GM21723 (cell line): ENCODE results near the gene NRXN2.

ENCODE experiments used
- ATAC-seq: cut with Tn5 transposase; IDR thresholded peaks from one replicate; pipeline ENCODE4 v1.9.1; 2021; ENCODE audit warnings: mild to moderate bottlenecking, moderate library complexity; ENCODE audit not compliant: unreplicated experiment

Gene NRXN2

GRCh38 chr11:64722141-64723065, 594 bp downstream of the NRXN2 start:
- no peak for ATAC-seq

GRCh38 chr11:64721359-64721699, 1.7 kb downstream of the NRXN2 start:
- ATAC-seq: no peak

- no peak for ATAC-seq
Measured at GRCh38 chr11:64720640-64721358, 2.2 kb downstream of the NRXN2 start.

- ATAC-seq: no peak
Measured at GRCh38 chr11:64720167-64720566, 2.8 kb downstream of the NRXN2 start.

GRCh38 chr11:64719406-64719805, 3.6 kb downstream of the NRXN2 start:
- no peak for ATAC-seq

GRCh38 chr11:64718780-64719124, 4.2 kb downstream of the NRXN2 start:
- ATAC-seq: no peak

- no peak for ATAC-seq
Measured at GRCh38 chr11:64718084-64718779, 4.8 kb downstream of the NRXN2 start.

- ATAC-seq: no peak
Measured at GRCh38 chr11:64717268-64717578, 5.8 kb downstream of the NRXN2 start.

- ATAC-seq: no peak
Measured at GRCh38 chr11:64716473-64717267, 6.3 kb downstream of the NRXN2 start.

GRCh38 chr11:64715756-64716472, 7.1 kb downstream of the NRXN2 start:
- ATAC-seq: no peak

- no peak for ATAC-seq
Measured at GRCh38 chr11:64715110-64715509, 7.9 kb downstream of the NRXN2 start.

GRCh38 chr11:64714666-64715065, 8.3 kb downstream of the NRXN2 start:
- ATAC-seq: no peak

GRCh38 chr11:64713781-64714363, 9.1 kb downstream of the NRXN2 start:
- no peak for ATAC-seq

- ATAC-seq: no peak
Measured at GRCh38 chr11:64713016-64713707, 9.8 kb downstream of the NRXN2 start.

GRCh38 chr11:64712430-64713015, 10.5 kb downstream of the NRXN2 start:
- no peak for ATAC-seq

- ATAC-seq: no peak
Measured at GRCh38 chr11:64711956-64712362, 11.0 kb downstream of the NRXN2 start.

GRCh38 chr11:64711138-64711955, 11.7 kb downstream of the NRXN2 start:
- no peak for ATAC-seq

- ATAC-seq: no peak
Measured at GRCh38 chr11:64710418-64711137, 12.4 kb downstream of the NRXN2 start.
